Ectodermal cell (in vitro differentiated cells): ENCODE results near the gene KAT2B.

Source experiments
- H3K27ac ChIP-seq: 2 replicates; pipeline ENCODE4 v1.7.0; 2013; ENCODE audit warnings: mild to moderate bottlenecking, low read depth, low read length; ENCODE audit not compliant: insufficient read depth, poor library complexity, severe bottlenecking
- H3K27me3 ChIP-seq: 2 replicates; pipeline ENCODE4 v1.7.0; 2013; ENCODE audit warnings: mild to moderate bottlenecking, low read length; ENCODE audit not compliant: insufficient read depth, control insufficient read depth, poor library complexity, severe bottlenecking
- H3K36me3 ChIP-seq: one replicate; pipeline ENCODE4 v1.7.0; 2013; ENCODE audit warnings: low read length; ENCODE audit not compliant: control insufficient read depth, insufficient read depth
- H3K4me1 ChIP-seq: one replicate; pipeline ENCODE4 v1.7.0; 2013; ENCODE audit warnings: low read length; ENCODE audit not compliant: control insufficient read depth, insufficient read depth
- H3K4me3 ChIP-seq: 2 replicates; pipeline ENCODE4 v1.7.0; 2013; ENCODE audit warnings: low read depth, low read length, control low read depth; ENCODE audit not compliant: insufficient read depth
- H3K9me3 ChIP-seq: 2 replicates; pipeline ENCODE4 v1.7.0; 2013; ENCODE audit warnings: mild to moderate bottlenecking, low read length, moderate library complexity; ENCODE audit not compliant: control insufficient read depth
- WGBS, 2 experiments: methylation state at CpG; one replicate each; pipeline ENCODE4 v1.1.7; 2013; ENCODE audit warnings: missing lambda C conversion rate in 2 of 2; 5-methylcytosine and 5-hydroxymethylcytosine counted together

Gene KAT2B

DNA sequence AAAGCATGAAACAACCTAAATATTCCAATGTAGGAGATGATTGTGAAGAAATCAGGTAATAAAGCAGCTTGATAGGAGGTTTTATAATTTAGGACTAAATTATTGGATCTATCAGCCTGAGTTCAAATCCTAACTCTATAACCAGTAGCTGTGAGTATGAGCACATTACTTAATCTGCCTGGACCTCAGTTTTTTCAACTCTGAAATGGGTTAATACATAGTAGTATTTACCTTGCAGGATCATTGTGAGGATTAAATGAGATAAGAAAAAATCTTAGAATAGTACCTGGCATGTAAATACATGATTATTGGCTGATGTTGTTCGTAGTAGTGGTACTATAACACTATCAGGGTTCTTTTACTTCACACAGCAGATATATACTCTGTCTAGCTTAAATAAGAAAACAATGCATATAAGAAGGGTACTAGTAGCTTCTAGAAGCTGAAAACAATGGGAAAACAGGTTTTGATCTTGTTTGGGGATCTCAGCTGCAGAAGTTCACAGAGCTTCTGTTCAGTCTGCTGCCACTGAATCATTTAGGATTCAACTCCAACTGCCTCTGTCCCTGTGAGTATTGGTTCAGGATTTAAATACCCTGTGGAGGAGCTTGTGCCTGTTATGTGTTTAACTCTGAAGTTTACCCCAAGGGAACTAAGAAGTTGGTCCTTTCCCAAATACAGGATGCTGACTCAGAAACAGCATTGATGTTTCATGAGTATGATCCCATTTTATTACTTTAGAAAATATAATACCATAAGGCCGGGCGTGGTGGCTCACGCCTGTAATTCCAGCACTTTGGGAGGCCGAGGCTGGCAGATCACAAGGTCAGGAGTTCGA lies 34.2 kb downstream of the KAT2B start:
- Histone ChIP-seq H3K4me3 (no peak overlapping the region), H3K27me3 (no peaks in the 10 kb centered on the region), H3K9me3 (no peaks in the 10 kb centered on the region), H3K27ac (no peak overlapping the region), H3K4me1 (peaks cover 5% of the 10 kb centered on the region), H3K36me3 (no peaks in the 10 kb centered on the region)
- WGBS, 2 experiments: 93% methylated on average over 5 of the region's 6 CpGs

DNA sequence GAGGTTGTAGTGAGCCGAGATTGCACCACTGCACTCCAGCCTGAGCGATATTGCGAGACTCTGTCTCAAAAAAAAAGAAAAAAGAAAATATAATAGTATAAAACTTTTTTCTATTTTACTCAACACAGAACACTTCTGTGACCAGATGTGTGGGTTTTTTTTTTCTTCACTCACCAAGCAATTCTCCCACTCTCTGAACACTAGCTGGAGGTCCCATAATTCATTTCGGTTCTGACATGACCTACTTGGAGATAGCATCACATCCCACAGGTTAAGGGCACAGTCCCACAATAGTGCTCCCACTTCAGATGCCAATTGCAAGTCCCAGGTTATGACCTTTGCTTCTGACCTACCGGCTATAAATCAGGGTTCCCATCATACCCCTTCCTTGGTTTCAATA lies 35.0 kb downstream of the KAT2B start:
- Histone ChIP-seq H3K9me3 (no peaks in the 10 kb centered on the region), H3K36me3 (no peaks in the 10 kb centered on the region), H3K27me3 (no peaks in the 10 kb centered on the region), H3K4me1 (peaks cover 5% of the 10 kb centered on the region), H3K27ac (no peak overlapping the region), H3K4me3 (no peak overlapping the region)
- 92 to 96% methylated on average over 3 of the region's 5 CpGs for WGBS, 2 experiments

DNA sequence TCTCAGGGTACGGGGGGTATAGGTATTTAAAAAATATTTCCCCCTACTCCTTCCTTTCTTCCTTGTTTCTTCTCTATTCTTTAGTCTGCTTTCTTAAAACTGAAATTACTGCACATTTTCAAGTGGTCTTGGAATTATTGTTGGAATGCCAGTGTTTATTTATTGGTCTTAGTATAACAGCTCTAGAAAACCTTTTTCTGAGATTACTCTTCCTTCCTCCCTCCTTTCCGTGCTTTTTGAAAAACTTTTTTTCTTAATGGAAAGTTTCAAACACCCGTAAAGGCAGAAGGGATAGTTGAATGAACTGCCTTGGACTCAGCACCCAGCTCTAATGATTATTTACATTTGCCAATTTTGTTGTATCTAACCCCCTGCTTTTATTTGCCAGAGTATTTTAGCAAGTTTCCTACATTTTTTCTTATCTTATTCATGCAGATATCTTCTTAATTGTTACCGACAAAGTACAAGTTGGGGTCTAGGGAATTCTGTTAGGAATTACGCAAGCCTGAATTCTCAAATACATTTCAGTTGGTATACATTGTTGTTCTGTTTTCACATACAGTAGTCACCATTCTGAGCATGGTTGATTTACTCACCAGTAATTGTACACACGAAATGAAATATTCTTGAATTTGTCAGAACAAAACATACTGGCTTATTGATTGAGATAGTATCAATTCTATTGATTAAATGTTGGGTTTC lies 36.2 kb downstream of the KAT2B start:
- WGBS, 2 experiments: 80 to 97% methylated on average over 3 to 5 of the region's 6 CpGs
- Histone ChIP-seq H3K27me3 (no peaks in the 10 kb centered on the region), H3K27ac (no peak overlapping the region), H3K4me1 (peaks cover 5% of the 10 kb centered on the region), H3K36me3 (no peaks in the 10 kb centered on the region), H3K9me3 (no peaks in the 10 kb centered on the region), H3K4me3 (no peak overlapping the region)

DNA sequence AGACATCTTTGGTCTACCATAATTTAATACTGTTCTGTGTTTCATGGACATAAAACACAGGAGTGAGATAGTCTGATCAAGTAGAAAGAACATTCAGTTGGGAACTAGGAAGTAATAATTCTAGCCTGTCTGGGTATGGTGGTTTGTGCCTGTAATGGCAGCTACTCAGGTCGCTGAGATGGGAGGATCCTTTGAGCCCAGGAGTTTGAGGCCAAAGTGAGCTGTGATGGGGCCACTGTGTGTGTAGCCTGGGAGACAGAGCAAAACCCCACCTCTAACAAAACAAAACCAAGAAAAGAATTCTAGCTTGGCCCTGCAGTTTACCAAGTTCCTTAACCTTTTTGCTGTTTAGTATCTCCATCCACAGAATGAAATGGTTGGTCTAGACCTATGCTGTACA lies 36.8 kb downstream of the KAT2B start:
- H3K9me3 ChIP-seq: no peaks in the 10 kb centered on the region
- peaks cover 5% of the 10 kb centered on the region for H3K4me1 ChIP-seq
- no peak overlapping the region for H3K27ac ChIP-seq
- H3K4me3 ChIP-seq: no peak overlapping the region
- 100% methylated on average over 1 of the region's 1 CpG for WGBS, 2 experiments
- H3K27me3 ChIP-seq: no peaks in the 10 kb centered on the region
- H3K36me3 ChIP-seq: no peaks in the 10 kb centered on the region

DNA sequence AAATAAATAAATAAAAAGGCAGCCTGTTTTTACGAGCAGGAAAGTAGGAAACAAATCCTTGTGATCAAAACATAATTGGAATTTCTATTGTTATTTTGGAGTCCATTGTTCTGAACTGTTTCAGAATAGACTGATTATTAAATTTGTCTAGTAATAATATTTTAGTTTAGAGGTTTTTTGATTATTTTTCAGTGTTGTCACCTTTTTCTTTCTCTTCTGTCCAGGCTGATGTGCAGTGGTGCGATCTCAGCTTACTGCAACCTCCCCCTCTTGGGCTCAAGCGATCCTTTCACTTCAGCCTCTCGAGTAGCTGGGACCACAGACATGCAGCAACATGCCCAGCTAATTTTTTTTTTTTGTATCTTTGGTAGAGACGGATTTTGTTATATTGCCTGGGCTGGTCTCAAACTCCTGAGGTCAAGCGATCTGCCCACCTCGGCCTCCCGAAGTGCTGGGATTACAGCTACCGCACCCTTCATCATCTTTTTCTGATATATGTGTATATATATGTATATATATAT lies 38.0 kb downstream of the KAT2B start:
- no peaks in the 10 kb centered on the region for H3K27me3 ChIP-seq
- H3K36me3 ChIP-seq: no peaks in the 10 kb centered on the region
- no peak overlapping the region for H3K4me3 ChIP-seq
- no peaks in the 10 kb centered on the region for H3K9me3 ChIP-seq
- H3K27ac ChIP-seq: no peak overlapping the region
- 90% methylated on average over 6 to 7 of the region's 9 CpGs for WGBS, 2 experiments
- H3K4me1 ChIP-seq: peaks cover 5% of the 10 kb centered on the region

DNA sequence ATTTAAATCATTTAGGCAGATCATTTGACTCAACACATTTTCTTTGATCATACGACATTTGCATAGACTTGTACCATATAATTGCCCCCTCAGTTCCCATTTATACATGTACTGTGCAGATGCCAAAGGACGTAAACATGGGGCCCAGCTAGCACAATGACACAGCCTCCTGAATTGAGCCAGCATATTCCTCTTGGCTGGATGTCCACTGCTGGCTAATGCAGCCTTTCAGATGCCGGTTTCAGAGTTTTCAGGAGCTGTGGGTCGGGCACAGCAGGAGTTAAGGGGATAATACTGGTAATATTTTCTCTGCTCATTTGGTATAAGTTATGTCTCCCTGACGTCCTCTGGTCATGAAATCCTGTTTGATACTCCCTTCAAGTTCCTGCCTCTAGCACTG lies 39.4 kb downstream of the KAT2B start:
- H3K4me1 ChIP-seq: peaks cover under 1% of the 10 kb centered on the region
- WGBS, 2 experiments: 89 to 91% methylated on average over 5 of the region's 5 CpGs
- H3K9me3 ChIP-seq: no peaks in the 10 kb centered on the region
- H3K36me3 ChIP-seq: no peaks in the 10 kb centered on the region
- H3K27me3 ChIP-seq: no peaks in the 10 kb centered on the region
- no peak overlapping the region for H3K27ac ChIP-seq
- H3K4me3 ChIP-seq: no peak overlapping the region

DNA sequence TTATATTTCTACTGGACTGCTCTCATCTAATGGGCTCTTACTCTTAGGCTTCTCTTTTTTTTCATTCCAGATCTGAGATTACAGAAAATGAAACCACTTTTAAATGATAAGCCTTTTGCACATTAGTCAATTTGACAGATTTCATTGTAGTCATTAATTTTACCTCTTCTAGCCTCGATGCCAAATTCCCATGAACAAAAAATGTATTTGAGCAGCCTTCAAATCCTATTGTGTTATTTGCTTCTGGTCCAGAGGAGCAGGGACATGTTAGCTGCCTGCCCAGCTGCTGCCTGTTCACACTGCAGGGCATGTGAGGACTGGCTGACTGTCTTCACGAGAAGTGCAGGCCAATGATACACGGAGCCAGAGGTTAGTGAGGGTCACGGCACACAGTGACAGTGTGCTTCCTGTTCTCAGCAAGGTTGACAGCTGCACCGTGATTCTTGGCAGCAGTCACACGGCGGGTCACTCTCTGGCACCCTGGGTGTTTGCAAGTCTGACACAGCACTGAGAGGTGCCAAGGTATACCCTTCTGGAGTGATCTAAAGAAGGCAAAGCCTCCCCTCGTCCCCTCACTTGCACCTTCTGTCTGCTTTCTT lies 40.8 kb downstream of the KAT2B start:
- no peak overlapping the region for H3K4me3 ChIP-seq
- no peaks in the 10 kb centered on the region for H3K4me1 ChIP-seq
- no peaks in the 10 kb centered on the region for H3K27me3 ChIP-seq
- 86 to 87% methylated on average over 8 of the region's 8 CpGs for WGBS, 2 experiments
- H3K9me3 ChIP-seq: no peaks in the 10 kb centered on the region
- no peaks in the 10 kb centered on the region for H3K36me3 ChIP-seq
- H3K27ac ChIP-seq: no peak overlapping the region

DNA sequence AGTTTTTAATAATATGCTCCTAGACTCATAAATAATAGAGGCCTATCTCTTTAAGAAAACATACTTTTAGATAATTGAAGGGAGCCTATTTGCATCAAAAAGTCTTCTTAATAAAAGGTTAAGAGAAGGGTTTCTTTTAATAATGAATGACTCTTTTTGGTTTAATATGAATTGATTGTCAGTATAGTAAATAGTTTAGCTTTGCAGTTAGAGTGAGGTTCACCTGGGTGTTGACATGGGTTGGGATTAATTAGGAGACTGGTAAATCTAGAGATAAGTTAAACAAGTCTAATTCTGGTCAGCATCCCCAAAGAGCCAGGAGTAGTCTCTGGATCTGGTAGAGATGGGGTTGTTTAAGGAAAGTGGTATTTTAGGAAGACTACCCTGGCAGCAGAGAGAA lies 43.0 kb downstream of the KAT2B start:
- no peak overlapping the region for H3K27ac ChIP-seq
- H3K4me3 ChIP-seq: no peak overlapping the region
- no peaks in the 10 kb centered on the region for H3K36me3 ChIP-seq
- no peaks in the 10 kb centered on the region for H3K27me3 ChIP-seq
- no peaks in the 10 kb centered on the region for H3K4me1 ChIP-seq
- no peaks in the 10 kb centered on the region for H3K9me3 ChIP-seq

DNA sequence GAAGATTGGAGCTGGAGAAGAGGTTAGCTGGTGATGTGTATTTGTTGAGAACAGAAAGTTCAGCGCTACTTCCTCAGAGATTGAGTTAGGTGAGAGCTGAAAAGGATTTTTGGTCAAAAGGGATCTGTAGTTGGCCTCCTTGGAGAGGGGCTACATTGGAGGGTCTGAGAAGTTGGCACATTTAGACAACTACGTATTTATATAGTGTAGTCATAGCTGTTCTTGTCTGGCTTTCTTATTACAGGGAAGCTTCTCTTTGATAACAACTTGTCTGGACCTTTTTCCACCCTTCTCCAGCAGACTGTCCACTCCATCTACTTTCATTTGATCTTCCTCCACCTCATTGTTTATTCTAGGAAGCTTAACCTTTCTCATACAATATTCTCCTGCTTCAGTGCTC lies 43.7 kb downstream of the KAT2B start:
- no peaks in the 10 kb centered on the region for H3K27me3 ChIP-seq
- 96 to 98% methylated on average over 2 of the region's 2 CpGs for WGBS, 2 experiments
- no peak overlapping the region for H3K27ac ChIP-seq
- H3K4me3 ChIP-seq: no peak overlapping the region
- no peaks in the 10 kb centered on the region for H3K4me1 ChIP-seq
- no peaks in the 10 kb centered on the region for H3K9me3 ChIP-seq
- no peaks in the 10 kb centered on the region for H3K36me3 ChIP-seq

DNA sequence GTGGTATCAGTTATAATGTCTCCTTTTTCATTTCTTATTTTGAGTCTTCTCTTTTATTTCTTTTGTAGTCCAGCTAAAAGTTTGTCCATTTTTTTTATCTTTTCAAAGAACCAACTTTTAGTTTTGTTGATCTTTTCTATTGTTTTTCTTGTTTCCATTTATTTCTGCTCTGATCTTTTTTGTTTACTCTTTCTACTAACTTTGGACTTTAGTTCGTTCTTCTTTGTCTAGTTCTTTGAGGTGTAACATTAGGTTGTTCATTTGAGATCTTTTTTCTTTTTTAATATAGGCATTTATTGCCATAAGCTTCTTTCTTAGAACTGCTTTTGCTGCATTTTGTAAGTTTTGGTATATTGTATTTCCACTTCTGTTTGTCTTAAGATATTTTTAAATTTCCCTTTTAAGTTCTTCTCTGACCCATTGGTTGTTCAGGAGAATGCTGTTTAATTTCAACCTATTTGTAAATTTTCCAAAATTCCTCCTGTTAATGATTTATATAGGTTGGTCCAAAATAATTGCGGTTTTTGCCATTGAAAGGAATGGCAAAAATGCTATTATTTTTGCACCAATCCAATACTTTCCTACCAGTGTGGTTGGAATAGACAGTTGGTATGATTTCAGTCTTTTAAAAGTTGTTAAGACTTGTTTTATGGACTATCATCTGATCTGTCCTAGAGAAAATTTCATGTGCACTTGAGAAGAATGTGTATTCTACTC lies 51.2 kb downstream of the KAT2B start:
- Histone ChIP-seq H3K4me3 (no peak overlapping the region), H3K27ac (no peak overlapping the region), H3K27me3 (no peaks in the 10 kb centered on the region), H3K36me3 (no peaks in the 10 kb centered on the region), H3K4me1 (no peaks in the 10 kb centered on the region), H3K9me3 (peaks cover 2% of the 10 kb centered on the region)
- WGBS, 2 experiments: no CpG with 5 or more reads among the region's 2 CpGs
